ENCODE data around the gene DDX20.

GRCh38 chr1:111761717-111762116 lies 6.0 kb downstream of the DDX20 start:
- TF ChIP-seq CTCF (IDR thresholded peaks at IDR 0.05), result no peak
- no peak for TF ChIP-seq POLR2A (IDR thresholded peaks at IDR 0.05)
